ENCODE measurements around the gene B4GALT4.
A peak's percentile ranks its signal among the peaks of the same experiment; 100 is the strongest.
"Not testable (repeated sequence)": the region's sequence is repeated elsewhere in the genome, so short reads cannot be mapped to it uniquely, and the experiment has no call there.

Gene B4GALT4, protein sequence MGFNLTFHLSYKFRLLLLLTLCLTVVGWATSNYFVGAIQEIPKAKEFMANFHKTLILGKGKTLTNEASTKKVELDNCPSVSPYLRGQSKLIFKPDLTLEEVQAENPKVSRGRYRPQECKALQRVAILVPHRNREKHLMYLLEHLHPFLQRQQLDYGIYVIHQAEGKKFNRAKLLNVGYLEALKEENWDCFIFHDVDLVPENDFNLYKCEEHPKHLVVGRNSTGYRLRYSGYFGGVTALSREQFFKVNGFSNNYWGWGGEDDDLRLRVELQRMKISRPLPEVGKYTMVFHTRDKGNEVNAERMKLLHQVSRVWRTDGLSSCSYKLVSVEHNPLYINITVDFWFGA

GRCh38 chr3:119240591-119241434, at the start of gene B4GALT4:
Gene B4GALT4 (minus strand): TSS chr3:119240878. CDS start chr3:119230099, 10,779 bp downstream.
- DNase-seq (ENCODE audit: low read depth) = peak; percentile 47

DNA sequence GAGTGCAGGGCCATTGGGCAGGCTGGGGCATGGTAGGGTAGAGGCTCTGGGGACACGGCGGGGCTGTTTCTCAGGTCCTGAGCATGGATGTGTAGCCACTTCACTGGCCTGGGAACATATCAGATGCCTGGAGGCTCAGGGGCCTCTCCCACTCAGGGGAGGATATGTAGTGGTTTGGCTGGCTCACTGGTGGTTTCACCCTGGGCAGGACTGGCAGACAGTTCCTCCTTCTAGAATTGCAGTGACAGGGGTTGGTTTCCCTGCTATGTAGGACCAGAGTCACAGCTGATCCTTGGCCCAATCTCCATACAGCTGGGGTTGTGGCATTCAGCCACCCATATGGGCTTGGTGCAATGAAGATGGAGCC, 48.7 kb upstream of the B4GALT4 start:
- DNase-seq (ENCODE audit: low read depth) = no peak

DNA sequence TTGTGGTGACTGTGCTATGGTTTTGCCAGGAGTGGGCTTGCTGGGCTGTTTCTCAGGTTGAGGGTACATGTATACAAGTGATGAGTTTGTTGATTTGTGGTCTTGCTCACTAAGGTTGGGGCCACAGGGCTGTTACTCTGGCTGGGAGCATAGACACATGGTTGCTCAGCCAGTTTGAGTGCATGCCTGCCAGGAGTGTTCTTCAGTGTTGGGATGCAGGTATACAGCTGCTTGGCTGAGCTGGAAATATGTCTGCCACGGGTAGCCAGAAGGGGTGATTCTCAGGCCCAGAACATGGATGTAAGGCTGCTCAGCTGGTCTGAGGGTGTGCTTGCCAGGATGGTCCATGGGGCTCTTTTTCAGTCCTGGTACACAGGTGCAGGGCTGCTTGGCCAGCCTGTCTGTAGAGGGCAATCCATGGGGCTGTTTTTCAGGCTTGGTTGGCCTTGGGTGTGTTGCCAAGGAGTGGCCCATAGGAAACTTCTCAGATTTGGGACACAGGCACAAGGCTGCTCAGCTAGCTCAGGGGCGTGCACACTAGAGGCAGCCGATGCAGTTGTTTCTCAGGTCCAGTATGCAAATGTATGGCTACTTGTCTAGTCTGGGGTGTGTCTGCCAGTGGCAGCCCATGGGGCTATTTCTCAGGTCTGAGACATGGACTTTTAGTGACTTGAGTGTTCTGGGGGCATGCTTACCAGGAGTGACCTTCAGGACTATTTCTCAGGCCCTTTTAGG, 48.2 kb upstream of the B4GALT4 start:
- no peak for DNase-seq (ENCODE audit: low read depth)

GRCh38 chr3:119279584-119280243, 39.0 kb upstream of the B4GALT4 start:
- DNase-seq (ENCODE audit: low read depth) = no peak

DNA sequence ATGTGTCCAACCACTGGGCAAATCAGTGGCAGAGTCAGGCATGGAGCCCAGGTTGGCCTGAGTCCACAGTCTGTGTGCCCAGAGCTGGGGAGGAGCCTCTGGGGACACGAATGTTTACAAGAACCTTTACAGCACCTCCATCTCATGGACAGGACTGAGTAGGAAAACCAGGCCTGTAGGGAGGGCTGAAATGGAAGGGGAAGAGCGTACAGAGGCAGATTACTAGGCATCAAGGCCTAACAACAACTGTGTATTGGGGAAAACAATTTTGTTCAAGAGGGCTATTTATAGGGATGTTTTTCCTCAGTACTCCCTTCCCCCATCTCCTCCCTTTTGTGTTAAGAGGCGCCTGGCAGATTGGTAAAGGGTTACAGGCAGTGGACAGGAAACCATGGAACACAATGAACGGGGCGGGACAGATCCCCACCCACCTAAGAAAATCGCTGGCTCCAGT, 38.5 kb upstream of the B4GALT4 start:
- DNase-seq (ENCODE audit: low read depth) = no peak

GRCh38 chr3:119276680-119277079, 36.0 kb upstream of the B4GALT4 start:
- no peak for DNase-seq (ENCODE audit: low read depth)

- DNase-seq (ENCODE audit: low read depth) = not testable (repeated sequence)
Measured at GRCh38 chr3:119270212-119270611, 29.5 kb upstream of the B4GALT4 start.

DNA sequence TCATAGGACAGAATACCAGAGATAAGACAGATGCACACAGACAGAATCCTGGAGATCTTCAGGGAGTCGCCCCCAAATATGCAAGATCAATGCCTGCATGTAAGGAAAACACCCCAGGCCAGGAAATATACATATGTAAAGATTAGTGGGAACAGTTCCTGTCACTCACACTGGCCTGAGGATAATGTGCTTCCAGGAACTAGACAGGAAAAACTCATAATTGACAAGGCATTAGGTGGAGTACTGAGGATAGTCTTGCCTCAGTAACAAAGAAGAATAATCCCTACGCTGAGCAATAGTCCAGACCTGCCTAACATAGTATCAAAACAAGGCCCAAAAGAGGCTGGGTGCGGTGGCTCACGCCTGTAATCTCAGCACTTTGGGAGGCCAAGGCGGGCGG, 20.4 kb upstream of the B4GALT4 start:
- no peak for DNase-seq (ENCODE audit: low read depth)

DNA sequence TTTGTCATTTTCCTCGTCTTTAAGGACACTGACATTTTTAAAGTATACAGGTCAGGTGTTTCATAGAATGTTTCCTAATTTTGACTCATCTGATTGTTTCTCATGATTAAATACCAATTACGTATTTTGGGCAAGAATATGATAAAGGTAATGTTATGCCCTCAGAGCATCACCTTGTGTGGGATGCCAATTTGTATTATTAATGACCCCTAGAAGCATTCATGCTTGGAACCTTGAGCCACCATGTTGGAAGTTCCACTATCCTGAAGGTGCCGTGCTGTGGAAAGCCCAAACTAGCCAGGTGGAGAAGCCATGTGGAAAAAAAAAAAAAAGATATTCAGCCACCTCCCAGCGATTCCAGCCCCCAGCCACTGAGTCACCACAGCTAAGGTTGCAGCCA, 19.1 kb upstream of the B4GALT4 start:
- no peak for DNase-seq (ENCODE audit: low read depth)

DNA sequence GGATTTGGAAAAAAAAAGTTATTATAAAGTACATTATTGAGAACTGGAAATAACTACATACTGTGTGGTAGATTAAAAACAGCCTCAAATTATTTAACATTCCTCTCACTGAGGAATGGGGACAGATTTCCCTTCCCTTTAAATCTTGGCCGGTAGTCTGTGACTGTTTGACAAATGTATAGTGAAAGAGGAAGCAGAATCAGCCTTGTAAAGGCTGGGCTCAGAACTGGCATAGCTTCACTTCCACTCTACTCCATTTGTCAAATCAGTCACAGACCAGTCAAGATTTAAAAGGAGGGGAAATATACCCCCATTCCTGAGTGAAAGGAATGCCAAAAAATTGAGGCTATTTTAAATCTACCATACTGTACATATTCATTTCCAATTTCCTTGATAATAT, 18.2 kb upstream of the B4GALT4 start:
- DNase-seq (ENCODE audit: low read depth) = no peak

- no peak for DNase-seq (ENCODE audit: low read depth)
Measured at GRCh38 chr3:119257654-119258410, 17.2 kb upstream of the B4GALT4 start.

DNA sequence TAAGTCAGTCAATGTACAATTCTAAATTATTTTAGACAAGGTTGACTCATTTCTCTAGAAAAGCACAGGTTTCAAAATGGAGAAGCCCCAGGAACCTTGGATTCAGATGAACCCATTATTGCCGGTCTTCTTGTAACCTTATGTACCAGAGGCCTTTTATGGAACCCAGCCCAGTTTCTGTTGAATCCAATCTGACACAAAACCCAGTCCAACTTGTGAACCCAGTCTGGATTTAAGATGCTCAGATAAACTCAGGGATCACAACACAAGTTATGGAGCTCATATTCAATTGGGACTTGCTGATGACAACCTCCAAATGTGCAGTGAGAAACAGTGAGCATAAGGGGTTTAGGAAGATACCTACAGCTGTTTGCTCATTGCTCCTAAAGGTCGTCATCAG, 16.4 kb upstream of the B4GALT4 start:
- DNase-seq (ENCODE audit: low read depth) = no peak

- DNase-seq (ENCODE audit: low read depth) = no peak
Measured at GRCh38 chr3:119255214-119255613, 14.5 kb upstream of the B4GALT4 start.

DNA sequence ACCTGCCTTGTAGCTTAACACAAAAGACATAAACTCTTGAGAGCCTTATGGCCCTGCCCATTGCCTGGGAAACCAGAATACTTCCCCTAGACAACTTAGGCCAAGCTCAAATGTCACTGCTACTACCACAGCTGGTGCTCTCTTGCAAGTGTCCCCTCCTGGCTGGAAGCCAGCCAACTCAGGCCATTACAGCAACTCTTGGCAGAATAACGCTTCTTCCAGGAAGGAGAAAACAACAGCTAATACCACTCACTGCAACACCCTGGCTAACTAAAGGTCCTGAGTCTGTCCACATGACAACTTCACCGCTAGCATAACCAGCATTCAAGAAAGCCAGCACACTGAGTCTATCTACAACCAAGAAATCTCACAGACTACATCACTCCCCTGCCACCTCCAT, 5.1 kb upstream of the B4GALT4 start:
- no peak for DNase-seq (ENCODE audit: low read depth)

DNA sequence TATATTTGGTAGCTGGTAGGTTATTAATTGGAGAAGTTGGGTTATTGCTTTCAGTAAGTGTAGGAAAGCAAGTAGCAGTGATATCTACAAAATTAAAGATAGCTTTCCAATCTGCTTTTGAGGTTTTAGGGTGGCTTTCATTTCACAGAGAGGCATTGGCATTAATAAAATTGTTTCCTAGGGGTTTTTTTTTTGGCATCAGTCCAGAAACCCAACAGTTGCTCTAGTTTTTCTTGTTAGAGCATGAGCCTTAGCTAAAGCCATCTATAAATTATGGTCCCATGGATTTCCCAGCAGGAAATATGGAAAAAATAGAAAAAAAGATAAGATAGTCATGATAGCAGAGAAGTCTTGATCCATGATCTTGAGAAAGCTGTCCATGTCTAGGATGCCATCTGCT, 3.0 kb upstream of the B4GALT4 start:
- no peak for DNase-seq (ENCODE audit: low read depth)

- not testable (repeated sequence) for DNase-seq (ENCODE audit: low read depth)
Measured at GRCh38 chr3:119243058-119243529, 2.4 kb upstream of the B4GALT4 start.

DNA sequence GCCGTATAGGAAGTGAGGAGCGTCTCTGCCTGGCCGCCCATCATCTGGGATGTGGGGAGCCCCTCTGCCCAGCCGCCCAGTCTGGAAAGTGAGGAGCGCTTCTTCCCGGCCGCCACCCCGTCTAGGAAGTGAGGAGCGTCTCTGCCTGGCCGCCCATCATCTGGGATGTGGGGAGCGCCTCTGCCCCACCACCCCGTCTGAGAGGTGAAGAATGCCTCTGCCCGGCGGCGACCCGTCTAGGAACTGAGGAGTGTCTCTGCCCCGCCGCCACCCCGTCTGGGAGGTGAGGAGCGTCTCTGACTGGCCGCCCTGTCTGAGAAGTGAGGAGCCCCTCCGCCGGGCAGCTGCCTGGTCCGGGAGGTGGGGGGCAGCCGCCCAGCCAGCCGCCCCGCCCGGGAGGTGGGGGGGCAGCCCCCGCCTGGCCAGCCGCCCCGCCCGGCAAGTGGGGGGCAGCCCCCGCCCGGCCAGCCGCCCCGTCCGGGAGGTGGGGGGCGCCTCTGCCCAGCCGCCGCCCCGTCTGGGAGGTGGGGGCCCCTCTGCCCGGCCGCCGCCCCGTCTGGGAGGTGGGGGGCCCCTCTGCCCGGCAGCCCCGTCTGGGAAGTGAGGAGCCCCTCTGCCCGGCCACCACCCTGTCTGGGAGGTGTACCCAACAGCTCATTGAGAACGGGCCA, 1.8 kb upstream of the B4GALT4 start:
- DNase-seq (ENCODE audit: low read depth) = not testable (repeated sequence)

- DNase-seq (ENCODE audit: low read depth) = no peak
Measured at GRCh38 chr3:119240101-119240590, 532 bp downstream of the B4GALT4 start.

- no peak for DNase-seq (ENCODE audit: low read depth)
Measured at GRCh38 chr3:119239206-119239820, 1.4 kb downstream of the B4GALT4 start.

- DNase-seq (ENCODE audit: low read depth) = no peak
Measured at GRCh38 chr3:119238363-119238762, 2.3 kb downstream of the B4GALT4 start.
